RPMI7951 (cell line): Measurements from ENCODE around the gene MRGPRX2. TPM values are rescaled to one million over a fixed set of nuclear protein-coding genes. Genes with fewer than 3 reads are reported as not detected.

Experiments
- DNase-seq: peaks from one replicate; pipeline ENCODE4 v3.0.0-alpha.2; 2012; ENCODE audit warnings: low read depth
- total RNA-seq: library from RNA; depleted of rRNA; stranded (reverse); fragments of >200 nt; shearing (Covaris generic); gene quantifications from 2 replicates; pipeline ENCODE4 v1.2.3, GENCODE V29; 2014

MRGPRX2 gene
- total RNA-seq, 1 experiment from 2014 or later: not detected

DNA sequence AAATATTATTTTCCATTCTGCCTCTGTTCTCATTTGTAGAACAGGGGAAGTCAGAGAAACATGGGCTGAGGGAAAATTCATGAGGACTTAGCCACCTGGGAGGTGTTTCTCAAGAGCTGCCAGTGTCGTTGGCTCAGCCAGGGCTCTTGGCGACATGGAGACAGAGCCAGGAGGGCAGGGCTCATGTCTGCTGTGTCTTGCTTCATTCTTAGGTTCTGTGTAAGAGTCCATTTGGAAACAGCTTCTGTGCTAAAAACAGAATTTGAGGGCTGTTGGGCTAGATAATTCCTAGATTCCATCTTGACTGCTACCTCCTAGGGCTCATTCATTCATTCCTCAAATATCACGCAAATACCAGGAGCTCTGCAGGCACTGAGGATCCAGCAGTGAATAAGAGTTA, 15.1 kb upstream of the MRGPRX2 start:
- DNase-seq: no peak

GRCh38 chr11:19073454-19074415, 13.2 kb upstream of the MRGPRX2 start:
- no peak for DNase-seq

DNA sequence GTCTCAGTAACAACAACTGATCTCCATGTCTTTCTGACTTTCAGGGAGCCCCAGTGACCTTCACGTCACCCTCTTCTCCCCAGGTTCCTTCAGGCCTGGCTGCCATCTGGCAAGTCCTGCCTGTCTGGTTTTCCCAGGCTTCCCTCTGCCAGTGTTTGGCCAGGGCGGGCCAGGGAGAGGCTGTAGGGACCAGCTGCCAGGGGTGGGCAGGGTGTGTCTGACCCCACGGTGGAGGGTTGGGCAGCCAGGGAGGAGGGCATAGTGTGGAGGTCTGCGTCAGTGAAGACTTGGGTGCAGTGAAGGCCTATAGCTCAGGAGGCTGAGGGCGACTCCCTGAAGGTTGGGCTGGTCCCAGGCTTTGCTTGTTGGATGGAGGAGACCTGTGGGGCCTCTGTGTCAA, 11.9 kb upstream of the MRGPRX2 start:
- no peak for DNase-seq

- DNase-seq: peak; percentile 81
Measured at GRCh38 chr11:19071255-19071654, 10.7 kb upstream of the MRGPRX2 start.

- DNase-seq: no peak
Measured at GRCh38 chr11:19059833-19060232, 684 bp downstream of the MRGPRX2 start.

DNA sequence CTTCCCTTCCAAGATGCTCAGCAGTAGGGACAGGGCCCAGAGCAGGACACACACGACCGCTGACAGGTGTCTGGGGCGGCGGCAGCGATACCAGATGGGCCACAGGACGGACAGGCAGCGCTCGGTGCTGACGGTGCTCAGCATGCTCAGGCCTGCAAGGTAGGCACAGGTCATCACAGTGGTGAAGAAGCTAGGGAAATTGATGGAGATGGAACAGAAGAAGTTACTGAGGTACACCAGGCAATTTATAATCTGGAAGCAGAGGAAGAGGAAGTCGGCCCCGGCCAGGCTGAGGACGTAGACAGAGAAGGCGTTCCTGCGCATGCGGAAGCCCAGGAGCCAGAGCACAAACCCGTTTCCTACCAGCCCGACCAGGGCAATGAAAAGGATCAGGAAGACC, 4.6 kb downstream of the MRGPRX2 start:
- no peak for DNase-seq

- peak; percentile 4 for DNase-seq
Measured at GRCh38 chr11:19055016-19055415, 5.5 kb downstream of the MRGPRX2 start.

DNA sequence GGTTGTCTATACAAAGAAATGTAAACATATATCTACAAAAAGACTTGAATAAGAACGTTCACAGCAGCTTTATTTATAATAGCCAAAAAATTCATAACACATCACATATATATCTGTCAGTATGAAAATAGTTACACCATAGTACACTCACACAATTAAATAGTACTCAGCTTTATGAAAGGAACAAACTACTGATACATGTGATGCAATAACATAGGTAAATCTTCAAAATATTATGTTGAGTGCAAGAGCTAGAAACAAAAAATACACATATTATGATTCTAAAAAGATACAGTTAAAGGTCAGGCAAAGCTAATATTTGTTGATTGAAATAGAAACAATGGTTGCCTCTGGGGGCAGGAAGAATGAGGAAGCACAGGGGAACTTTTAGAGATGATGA, 6.6 kb downstream of the MRGPRX2 start:
- DNase-seq: no peak

DNA sequence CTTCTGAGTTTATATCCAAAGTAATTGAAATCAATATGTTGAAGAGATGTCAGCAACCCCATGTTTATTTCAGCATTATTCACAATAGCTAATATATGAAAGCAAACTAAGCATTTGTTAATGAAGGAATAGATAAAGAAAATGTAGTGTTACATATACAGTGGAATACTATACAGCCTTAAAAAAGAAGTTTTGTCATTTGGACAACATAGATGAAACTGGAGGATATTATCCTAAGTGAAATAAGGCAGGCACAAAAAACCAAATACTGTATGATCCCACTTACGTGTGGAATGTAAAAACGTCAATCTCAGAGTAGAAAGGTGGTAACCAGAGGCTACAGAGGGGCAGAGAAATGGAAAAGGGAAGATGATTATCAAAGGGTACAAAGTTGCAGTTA, 10.2 kb downstream of the MRGPRX2 start:
- no peak for DNase-seq

- DNase-seq: no peak
Measured at GRCh38 chr11:19049351-19049750, 11.2 kb downstream of the MRGPRX2 start.

- no peak for DNase-seq
Measured at GRCh38 chr11:19040051-19040450, 20.5 kb downstream of the MRGPRX2 start.

GRCh38 chr11:19039409-19039808, 21.1 kb downstream of the MRGPRX2 start:
- no peak for DNase-seq

DNA sequence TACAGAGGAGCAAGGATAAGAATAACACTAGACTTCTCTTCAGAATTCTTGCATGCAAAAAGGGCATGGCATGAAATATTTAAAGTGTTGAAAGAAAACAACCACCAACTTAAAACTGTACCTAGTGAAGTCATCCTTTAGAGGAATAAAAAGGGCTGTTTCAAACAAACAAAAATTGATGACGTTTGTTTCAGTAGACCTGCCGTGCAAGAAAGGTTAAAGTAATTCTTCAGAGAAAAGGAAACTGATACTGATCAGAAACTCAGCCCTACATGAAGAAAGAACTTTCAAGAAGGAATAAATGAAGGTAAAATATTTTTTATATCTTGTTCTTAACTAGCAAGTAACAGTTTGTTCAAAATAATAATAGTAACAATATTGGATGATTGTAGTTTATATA, 27.5 kb downstream of the MRGPRX2 start:
- no peak for DNase-seq

GRCh38 chr11:19027829-19028595, 32.5 kb downstream of the MRGPRX2 start:
- peak; percentile 96 for DNase-seq

DNA sequence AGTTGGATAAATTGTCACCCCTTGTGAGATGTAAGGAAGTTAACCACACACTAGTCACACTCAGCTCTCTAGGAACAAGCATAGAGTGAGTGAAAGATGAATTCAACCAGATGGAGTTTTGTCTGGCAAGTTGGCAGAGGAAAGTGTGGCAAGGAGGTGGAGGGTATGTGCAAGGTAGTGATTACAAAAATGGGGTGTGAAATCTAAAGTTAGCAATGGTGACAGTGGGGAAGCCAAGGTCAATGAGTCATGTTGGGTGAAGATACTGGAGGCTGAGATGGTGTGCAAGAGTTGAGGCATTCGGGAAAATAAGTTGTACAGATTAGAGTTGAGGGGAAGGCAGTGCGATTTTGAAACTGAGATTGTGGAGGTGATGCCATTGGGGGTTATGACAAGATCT, 33.7 kb downstream of the MRGPRX2 start:
- DNase-seq: peak; percentile 10

DNA sequence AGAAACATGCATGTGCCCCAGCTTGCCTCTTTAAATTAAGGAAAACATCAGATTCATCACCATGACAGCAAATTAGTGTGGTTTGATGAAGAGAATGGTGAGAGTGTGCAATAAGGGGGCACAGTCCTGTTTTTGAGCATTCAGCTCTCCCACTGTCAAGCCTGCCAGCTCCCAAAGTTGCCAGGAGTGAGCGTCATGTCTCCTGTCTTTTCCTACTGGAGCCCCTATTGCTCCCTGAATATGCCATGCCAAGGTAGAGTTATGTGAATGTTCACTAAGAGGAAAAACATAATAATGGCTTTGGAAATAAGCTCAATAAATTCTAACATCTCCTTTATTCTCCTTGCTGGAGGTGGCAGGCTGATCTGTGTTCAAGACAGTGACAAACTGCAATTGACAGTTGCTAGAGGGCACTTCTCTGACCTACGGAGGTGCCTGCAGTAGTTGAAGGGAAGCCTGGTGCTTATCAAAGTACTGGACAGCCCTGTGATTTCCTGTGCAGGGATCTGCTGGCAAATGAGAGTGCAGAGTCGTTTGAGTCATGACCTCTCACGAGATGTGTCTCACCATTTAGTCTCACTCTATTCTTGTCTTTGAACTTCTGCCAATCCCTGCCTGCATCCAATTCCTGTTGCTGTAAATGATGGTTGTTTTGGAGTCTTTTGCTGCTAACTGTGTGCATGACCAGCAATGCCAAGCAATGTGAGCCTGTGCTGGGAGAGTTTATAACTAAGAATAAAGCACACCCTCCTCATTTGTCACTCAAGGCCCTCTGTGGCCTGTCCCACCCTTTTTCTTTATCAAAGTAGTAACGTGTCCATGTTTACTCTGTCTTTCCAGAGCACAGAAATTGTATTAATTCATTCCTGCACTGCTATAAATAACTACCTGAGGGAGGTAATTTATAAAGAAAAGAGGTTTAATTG, 34.8 kb downstream of the MRGPRX2 start:
- DNase-seq: peak; percentile 79

- DNase-seq: no peak
Measured at GRCh38 chr11:19020831-19021230, 39.7 kb downstream of the MRGPRX2 start.

DNA sequence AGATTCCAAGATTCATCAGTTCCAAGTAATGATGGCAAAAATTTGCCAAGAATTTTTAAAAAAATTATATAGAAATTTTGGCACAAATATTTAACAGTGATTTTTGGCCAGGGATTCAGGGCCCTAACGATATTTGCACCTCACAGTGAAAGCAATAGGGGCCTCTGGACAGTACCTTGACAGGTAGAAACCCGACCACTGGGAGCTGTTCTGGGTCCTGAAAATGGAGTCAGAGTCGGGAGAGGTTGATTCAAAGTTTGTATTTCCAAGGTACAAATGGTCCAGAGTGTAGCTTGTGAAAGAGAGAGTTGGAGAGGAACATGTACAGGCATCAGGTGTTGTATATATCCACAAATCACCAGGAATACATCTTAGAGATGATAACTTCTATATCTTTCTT, 41.6 kb downstream of the MRGPRX2 start:
- DNase-seq: no peak

DNA sequence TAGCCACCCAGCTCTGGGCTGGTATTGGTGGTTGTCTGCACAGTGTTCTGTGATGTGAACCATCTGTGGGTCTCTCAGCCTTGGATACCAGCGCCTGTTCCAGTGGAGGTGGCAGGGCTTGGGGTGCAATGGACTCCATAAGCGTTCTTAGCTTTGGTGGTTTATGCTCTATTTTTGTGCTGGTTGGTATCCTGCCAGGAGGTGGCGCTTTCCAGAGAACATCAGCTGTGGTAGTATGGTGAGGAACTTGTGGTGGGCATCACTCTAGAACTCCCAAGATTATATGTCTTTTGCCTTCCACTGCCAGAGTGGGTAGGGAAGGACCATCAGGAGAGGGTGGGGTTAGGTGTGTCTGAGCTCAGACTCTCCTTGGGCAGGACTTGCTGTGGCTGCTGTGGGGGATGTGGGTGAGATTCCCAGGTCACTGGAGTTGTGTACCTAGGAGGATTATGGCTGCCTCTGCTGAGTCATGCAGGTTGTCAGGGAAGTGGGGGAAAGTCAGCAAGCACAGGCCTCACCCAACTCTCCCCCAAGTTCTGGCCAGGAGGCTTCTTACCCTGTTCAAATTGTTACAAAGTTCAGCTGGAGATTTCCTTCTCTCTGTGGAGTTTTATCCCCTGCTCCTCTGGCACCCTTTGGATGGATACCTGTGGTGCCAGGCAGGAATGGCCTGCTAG, 47.2 kb downstream of the MRGPRX2 start:
- no peak for DNase-seq

DNA sequence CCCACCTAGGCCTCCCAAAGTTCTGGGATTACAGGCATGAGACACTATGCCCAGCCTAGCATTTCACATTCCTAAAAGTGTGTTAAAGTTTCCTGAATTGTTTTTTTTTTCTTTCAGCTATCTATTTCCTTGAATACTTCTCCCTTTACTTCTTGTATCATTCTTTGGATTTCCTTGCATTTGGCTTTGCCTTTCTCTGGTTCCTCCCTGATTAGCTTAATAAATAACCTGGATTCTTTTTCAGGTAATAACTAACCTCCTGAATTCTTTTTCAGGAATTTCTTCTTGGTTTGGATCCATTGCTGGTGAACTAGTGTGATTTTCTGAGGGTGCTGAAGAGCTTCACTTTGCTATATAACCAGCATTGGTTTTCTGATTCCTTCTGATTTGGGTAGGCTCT, 47.9 kb downstream of the MRGPRX2 start:
- no peak for DNase-seq
